Fibroblast of skin of left biceps (primary cell): ENCODE measurements around the gene ZC3H12A.

Experiments
- DNase-seq, 2 experiments: peaks; one replicate each; pipeline ENCODE4 v3.0.0-alpha.2; 2013; ENCODE audit warnings: low read depth in 2 of 2

ZC3H12A gene

GRCh38 chr1:37478890-37479254 is 4.5 kb downstream of the ZC3H12A start:
- no peak for DNase-seq

- DNase-seq = no peak
Measured at GRCh38 chr1:37479255-37480124, 5.1 kb downstream of the ZC3H12A start.

DNA sequence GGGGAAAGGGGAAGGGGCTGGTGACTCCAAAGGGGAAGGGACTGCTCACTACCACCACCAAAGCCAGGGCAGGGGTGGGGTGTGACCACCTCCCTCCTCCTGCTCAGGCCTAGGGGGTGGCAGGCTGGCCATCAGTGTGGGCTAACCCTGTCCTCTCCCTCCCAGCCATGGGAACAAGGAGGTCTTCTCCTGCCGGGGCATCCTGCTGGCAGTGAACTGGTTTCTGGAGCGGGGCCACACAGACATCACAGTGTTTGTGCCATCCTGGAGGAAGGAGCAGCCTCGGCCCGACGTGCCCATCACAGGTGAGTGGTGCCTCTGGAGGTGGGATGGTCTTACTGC is 5.7 kb downstream of the ZC3H12A start:
- no peak for DNase-seq

GRCh38 chr1:37480581-37481288 is 6.4 kb downstream of the ZC3H12A start:
- no peak for DNase-seq

DNA sequence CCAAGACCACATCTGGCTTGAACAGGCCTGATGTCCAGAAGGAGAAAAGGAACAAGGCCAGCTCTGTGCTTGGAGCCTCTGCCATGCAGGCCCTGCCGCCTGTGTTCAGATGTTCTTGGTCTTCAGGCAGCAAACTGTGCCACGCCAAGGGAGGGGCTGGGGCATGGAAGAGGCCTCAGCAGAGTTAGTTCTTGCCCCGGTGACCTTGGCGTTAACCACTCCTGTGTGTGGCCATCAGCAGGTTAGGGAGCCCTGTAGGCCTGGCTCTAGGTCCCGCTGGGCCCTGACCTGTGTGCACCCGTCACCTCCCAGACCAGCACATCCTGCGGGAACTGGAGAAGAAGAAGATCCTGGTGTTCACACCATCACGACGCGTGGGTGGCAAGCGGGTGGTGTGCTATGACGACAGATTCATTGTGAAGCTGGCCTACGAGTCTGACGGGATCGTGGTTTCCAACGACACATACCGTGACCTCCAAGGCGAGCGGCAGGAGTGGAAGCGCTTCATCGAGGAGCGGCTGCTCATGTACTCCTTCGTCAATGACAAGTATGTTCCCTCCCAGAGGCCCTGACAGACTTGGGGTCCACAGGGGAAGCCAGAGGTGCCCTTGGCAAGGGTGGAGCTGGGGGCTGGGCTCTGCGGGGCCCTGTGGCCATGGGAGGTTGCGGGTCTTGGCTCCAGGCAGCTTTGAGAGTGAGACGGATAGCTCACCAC is 7.1 kb downstream of the ZC3H12A start:
- no peak for DNase-seq

GRCh38 chr1:37482004-37482785 is 7.8 kb downstream of the ZC3H12A start:
- no peak for DNase-seq

DNA sequence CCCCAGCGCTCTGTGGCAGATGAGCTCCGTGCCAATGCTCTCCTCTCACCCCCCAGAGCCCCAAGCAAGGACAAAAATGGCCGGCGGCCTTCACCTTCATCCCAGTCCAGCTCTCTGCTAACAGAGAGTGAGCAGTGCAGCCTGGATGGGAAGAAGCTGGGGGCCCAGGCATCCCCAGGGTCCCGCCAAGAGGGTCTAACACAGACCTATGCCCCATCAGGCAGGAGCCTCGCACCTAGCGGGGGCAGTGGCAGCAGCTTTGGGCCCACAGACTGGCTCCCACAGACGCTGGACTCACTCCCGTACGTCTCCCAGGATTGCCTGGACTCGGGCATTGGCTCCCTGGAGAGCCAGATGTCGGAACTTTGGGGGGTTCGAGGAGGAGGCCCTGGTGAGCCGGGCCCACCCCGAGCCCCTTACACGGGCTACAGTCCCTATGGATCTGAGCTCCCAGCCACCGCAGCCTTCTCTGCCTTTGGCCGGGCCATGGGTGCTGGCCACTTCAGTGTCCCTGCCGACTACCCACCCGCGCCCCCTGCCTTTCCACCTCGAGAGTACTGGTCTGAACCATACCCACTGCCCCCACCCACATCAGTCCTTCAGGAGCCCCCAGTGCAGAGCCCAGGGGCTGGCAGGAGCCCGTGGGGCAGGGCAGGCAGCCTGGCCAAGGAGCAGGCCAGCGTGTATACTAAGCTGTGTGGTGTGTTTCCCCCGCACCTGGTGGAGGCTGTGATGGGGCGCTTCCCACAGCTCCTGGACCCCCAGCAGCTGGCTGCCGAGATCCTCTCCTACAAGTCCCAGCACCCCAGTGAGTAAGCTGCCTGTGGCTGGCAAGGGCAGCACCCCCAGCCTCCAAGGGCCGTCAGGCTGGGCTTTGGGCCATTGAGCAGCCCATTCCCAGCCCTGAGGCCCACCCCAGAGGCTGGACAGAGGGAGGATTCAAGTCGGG is 8.7 kb downstream of the ZC3H12A start:
- no peak for DNase-seq

DNA sequence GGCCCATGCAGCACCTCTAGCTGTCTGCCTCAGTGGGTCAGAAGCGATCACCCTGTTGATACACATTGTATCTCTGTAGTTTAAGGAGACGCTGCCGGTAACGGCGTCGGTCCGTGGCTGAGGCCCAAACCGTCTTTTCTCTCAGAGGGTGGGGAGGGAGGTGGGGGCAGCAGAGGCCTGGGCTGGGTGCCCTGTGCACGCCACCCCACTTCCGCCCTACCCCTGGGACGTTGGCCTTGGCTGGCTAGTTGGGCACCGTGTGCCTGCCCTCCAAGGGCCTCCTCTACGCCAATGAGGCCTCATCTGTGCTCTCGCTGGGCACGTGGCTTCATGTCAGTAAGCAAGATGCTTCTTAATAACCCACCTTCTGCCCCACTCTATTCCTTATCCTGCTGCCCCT is 9.4 kb downstream of the ZC3H12A start:
- no peak for DNase-seq

- no peak for DNase-seq
Measured at GRCh38 chr1:37484325-37485051, 10.1 kb downstream of the ZC3H12A start.

DNA sequence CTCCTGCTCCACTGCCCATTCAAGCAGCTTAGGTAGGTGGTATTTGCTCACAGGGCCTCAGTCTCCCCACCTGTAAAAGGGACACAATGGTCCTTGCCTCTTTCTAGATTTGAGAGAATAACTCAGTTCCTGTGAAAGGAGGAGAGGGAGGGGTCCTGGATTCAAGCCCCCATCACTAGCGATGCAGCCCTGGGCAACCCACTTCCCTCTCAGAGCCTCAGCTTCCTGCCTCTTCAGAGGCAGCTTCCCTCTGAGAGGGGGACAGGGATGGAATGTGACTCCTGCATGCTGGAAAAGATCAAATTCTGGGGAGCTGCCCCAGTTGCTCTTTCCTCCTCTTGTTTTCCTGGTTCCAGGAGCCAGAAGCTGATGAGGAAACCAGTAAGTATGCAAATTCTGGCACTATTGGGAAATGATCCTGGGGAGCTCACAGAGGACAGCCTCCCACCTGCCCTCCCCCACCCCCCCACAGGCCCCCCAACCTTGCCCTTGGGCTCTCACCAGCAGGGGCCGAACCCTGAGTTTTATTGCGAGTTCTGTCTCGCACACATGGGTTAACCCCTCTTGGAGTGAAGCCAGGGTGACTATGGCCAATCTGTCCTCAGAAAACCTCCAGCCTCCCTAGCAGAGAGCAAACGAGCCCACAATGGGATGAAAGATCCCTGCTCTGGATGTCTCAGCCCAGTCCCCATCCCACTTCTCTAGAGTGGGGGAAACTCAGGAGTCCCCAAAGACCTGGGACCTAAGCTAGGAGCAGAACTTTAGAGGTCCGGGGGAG is 11.7 kb downstream of the ZC3H12A start:
- no peak for DNase-seq

- no peak for DNase-seq
Measured at GRCh38 chr1:37486680-37487618, 12.6 kb downstream of the ZC3H12A start.

- DNase-seq = no peak
Measured at GRCh38 chr1:37487619-37487984, 13.2 kb downstream of the ZC3H12A start.

- no peak for DNase-seq
Measured at GRCh38 chr1:37493336-37494098, 19.1 kb downstream of the ZC3H12A start.

- no peak for DNase-seq
Measured at GRCh38 chr1:37495875-37496274, 21.5 kb downstream of the ZC3H12A start.

DNA sequence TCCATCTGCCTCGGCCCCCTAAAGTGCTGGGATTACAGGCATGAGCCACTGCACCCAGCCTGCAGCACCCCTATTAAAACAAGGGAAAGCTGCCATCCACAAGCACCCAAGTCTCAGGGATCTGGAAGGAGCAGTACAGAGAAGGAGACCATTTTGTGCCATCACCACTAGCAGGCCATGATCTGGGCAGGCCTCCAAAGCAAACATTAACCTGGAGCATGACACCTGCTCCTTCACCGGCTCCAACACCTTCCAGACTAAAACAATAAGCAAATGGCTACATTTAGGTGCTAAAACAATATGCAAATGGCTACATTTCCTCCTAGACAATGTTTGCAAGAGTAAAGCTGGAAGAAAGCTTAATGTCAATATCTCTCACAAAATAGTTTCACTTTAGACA is 23.5 kb downstream of the ZC3H12A start:
- DNase-seq = no peak

- no peak for DNase-seq
Measured at GRCh38 chr1:37498872-37499617, 24.7 kb downstream of the ZC3H12A start.

DNA sequence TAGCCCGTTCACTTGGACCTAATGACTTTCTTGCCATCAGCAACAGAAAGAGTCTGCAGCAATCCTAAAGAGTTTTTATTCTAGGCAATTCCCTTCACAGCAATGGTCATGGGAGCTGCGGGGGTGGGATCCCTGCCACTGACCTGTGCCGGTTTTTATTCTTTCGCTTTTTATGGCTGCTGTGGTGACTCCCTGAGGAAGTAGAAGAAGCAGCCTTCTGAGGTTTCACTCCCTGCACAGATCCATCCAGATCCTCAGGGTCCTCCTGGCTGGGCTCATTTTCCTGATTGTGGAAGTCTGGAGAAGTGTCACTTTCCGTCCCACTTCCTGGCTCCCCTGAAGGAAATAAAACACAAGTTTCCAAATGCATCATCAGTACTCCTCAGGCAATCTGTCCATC is 27.3 kb downstream of the ZC3H12A start:
- no peak for DNase-seq
